DMS53 treated with DMSO at 0.1 percent for 48 hours (cell line): ENCODE results near the gene CPVL.
"Not testable (repeated sequence)": the region's sequence is repeated elsewhere in the genome, so short reads cannot be mapped to it uniquely, and the experiment has no call there.

Source experiments
- DNase-seq: peaks from one replicate; lab custom pipeline; 2025; ENCODE audit not compliant: unreplicated experiment; lab: John Stamatoyannopoulos, UW

CPVL gene

DNA sequence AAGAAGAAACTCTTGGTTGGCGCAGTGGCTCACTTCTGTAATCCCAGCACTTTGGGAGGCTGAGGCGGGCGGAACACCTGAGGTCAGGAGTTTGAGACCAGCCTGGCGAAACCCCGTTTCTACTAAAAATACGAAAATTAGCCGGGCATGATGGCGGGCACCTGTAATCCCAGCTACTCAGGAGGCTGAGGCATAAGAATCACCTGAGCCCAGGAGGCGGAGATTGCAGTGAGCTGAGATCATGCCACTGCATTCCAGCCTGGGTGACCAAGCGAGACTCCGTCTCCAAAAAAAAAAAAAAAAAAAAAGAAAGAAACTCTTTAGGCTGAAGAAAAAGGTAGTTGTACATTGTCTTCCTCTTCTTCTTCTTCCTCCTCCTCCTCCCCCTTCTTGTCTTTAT, 53.2 kb downstream of the CPVL start:
- not testable (repeated sequence) for DNase-seq

DNA sequence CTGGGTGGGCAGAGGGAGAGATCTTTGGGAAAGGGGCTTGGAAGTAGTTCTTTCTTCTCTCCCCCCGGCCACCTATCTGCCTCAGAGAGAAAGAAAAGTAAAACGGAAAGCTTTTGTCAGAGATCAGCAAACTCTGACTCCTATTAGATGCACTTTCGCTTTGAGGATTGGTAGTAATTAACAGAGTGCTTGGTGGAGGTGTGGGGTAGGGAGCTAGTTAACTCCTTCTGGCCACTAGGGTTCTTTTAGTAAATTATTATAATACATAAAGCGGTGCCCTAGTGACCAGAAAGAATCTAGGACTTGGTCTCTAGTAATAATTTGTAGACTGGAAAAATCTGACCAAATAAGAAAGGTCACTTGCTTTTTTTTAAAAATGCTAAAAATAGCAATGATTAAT, 54.6 kb downstream of the CPVL start:
- DNase-seq, result no peak

DNA sequence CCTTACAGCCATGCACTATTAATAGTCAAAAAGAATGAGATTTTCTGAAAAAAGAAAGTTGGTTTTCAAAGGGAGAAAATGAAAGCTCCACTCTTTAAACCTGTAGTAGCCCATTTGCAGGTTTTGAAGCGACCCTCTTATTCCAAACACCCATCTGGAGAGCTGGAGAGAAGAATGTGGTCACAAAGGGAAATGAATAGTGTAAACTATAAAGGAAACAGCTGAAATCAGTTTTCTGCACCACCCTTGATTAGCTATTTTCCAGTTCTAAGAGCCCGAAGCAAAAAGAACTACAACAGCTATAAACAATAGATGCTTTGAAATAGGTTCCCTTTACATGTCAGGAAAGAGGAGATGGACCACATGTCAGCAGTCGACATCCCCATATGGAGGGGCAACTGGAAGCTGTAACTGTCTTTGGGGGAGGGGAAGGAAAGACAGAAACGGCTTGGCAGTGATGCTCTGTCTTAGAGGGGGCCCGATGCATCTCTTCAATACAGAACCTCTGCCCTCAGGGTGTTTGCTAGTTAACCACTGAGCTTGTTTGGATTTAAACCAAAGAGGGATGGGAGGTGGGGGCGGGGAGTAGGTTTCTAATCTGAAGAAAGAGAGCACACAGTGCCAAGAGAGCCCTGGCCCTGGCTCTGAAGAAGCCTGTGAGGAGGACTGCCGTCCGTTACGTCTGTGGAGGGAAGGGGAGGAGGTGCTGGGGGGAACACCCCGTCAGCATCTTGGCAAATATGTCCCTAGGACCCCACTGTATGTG, 55.3 kb downstream of the CPVL start:
- no peak for DNase-seq

DNA sequence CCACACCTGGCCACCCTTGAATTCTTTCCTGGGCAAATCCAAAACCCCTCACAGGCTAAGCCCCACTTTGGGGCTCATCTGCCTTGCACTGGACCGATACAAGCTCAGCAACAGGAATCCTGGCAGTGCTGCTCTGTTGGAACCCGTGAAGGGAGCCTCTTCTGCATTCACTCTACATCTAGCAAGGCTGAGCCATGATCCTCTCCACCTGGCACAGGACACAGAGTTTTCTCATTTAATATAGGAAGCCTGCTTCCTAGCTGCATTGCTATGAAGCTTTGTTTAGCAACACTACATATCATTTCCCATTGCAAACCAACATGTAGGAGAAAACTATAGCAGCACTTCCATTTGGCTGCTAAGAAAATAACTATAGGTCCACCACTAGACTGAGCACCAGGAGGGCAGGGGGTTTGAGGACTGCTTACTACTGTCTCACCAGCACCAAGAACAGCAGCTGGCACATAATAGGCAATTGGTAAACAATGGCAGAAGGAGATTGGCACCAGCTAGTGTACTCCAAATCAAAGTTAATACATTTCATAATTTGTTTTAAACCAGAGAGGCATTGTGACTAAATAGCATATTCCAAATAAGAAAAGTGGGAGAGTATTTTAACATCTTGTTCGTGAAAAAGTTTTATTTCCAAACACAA, 56.1 kb downstream of the CPVL start:
- DNase-seq, result no peak

DNA sequence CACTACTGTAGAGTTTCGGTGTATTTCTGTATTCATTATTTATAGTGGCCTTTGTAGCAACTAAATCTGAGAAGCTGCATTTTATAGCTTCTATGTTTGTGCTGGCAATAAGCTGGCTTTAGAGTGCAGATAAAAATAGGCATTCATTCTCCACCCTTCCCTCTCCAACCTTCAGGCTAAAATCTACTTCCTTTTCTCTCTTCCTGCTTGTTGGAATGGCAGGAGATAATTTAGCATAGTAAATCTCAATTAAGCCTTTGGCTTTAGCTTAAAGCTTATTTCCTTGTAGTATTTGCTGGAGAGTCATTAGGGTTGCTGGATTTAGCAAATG, 58.5 kb downstream of the CPVL start:
- peak; percentile 10 for DNase-seq

DNA sequence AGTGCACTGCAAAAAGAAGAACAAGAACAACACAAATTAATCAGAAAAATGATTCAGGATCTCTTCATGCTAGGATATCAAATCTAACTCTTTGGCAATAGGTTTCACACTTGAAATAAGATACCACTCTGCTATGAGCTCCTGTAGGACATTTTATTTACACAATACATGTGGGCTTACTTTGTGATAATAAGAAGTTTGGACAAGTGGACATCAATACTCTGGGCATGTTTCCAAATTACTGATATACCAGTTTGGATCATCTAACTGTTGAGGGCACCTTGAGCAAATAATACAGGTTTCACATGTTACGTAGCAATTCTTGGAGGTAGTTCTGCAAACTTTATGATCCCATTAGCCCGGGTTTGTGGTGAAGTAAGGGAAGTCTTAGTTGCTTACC, 59.8 kb downstream of the CPVL start:
- DNase-seq, result peak; percentile 97

DNA sequence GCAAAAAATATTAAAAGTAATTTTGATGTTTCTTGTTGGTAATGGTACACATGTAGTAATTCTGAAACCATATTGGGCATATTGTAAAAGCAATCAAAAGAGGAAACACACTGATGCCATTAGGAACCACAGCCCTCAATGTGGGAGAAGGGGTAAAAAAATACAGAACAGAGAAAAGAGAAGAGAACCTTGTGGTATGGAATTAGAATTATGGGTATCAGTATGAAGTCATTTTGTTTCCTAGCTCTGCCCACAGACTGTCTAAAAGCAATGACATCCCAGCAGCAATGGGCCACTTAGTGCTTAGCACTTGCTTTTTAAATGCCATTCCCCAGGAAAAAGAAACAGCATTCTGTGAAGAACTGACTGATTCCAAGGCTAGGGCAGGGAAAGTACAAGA, 61.5 kb downstream of the CPVL start:
- DNase-seq, result no peak

DNA sequence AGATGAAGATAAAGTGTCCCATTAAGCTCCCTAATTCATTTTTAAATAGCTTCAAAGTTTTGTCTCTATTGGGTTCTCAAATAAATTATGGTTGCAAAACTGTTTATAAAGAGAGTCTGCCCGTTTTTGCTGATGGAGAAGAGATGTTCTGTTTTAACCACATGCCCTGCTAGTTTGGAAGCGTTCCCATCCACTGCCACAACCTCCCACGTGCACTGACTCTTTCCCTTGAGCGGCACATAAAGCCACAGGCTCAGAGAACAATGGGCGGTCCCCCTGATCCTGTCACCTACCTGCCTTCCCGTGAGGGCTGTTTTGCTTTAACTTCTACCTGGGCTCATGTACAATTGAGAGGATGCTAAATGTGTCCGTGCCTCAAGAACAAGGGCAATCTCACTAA, 65.5 kb downstream of the CPVL start:
- no peak for DNase-seq

DNA sequence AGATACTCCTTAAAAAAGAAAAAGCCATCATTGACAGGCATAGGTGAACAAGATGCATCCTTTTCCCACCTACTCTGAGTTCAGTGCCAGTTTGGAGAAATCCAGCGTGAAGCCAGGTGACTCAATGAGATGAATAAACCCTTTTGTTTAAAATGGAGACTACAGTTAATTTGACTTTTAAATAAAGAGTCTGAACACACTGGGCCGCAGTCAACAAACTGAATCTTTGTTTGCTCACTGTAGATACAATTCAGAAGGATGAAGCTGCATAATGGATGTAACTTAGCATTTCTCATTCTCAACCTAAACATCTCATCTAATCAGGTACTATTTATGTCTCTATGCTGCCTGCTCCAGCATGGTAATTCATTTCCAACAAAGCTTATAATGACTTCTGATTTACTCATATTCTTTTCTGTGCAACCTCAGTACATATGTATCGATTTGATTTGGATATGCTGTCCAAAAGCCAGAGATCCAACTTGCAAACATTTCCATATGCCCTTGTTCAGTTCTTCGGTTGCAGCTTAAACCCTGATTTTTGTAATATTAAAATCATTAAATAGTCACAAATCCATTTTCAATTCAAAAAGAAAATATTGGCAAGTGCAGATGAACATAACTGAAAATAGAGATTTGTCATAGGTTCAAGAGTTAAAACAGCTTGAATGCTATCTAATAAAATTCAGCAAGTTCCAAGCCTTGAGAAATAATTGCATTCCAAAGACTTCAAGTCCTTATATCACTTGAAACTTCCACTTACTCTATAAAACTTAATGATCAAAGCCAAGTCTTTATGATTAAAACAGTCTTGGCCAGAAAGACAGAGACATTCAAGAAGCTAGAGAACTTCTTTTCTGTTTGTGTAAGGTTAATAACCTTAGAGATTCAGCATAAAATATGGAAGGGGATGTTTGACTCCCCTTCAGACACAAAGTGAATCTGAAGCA, 67.8 kb downstream of the CPVL start:
- DNase-seq, result no peak

DNA sequence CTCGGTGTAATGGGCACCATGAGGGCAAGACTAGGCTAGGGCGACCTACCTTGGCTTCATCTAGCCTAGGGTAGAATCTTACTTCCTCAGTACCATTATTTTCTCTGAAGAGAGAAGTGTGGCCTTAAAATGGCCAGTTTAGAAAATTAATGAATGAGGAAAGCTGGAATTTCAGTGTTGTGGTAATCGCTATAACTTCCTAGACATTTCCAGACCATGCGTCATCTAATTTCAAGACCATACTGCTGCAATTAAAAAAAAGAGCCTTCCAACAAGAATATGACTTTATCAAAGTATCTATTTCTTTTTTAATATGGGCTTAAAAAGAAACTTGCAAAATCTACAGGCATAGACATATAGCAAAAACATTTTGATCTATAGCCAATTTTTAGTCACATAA, 68.5 kb downstream of the CPVL start:
- DNase-seq, result no peak

DNA sequence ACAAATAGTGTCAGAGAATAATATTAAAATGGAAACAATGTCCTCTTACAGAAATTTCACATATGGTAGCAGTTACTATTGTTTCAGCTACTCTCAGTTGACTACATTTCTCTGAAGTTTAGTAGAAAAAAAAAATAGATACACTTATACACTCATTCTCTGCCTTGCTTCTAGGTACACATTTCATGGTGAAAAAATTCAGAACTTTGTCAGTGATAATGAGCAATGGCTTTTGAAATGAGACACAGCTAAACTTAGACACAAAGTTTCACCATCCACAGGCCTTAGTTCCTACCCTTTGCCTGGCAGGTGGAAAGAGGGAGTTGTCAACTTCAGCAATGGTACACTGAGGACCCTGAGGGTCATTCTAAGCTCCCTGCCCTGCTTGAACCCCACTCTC, 69.2 kb downstream of the CPVL start:
- DNase-seq, result no peak

DNA sequence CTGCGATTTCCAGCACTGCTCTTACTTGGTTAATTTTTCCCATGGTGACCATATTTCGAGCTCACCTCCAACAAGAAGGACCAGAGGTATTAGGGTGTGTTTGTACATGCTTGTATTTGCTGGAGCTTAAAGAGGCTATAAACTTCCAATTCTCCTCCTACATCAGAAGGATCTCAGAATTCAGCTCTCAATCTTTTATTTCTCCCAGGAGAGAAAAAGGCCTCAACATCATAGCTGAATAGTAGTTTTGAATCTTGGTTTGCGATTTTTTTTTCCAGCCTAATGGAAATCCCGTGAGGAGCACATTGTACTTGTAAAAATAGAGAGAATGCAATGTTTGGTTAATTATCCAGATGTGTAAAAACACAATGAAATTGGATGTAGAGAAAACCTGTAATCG, 69.7 kb downstream of the CPVL start:
- no peak for DNase-seq

DNA sequence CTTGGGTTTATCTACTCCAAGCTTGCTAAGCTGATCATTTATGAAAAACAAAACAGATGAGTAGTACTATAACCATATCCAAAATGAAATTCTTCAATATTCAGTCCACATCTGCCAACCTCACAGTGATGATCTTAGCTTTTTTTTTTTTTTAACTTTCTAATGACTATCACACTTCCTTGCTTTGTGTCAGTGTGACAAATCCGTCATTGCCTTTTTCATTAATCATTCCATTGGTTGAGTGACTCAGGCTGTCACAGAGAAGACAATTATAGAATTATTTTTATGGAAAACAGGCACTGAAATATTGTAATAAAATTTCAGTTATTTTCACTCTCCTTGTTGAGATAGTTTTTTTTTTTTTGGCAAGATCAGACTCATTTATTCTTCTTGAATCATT, 70.7 kb downstream of the CPVL start:
- DNase-seq, result no peak

DNA sequence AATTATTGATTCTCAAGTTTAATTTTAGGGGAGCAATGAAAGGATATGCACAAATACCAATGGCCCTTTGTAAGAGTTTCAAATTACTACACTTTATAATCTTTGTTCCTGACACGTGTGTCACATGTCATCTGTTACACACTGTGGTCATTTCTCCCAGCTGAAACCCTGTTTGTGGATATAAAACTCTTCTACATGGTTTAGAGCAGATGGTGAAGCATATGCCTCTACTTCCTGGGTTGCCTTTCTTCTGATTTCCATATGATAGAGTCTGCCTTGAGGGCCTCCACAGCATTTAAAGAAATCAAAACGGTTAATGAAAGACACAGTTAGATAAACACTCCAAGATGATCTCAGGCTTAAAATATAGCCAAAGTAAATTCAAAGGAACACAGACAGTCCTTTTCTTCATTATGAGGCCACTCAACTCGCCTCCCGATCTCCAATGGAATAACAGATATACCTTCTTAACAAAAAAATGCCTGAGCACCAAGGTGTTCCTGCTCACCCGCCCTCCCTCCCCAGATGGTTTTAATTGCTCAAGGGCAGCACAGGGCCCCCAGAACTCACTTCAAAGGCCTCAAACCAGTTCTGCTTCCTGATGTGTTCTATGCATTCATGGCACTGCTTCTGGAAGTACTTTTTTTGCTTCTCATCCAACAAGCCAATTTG, 75.0 kb downstream of the CPVL start:
- DNase-seq, result no peak

DNA sequence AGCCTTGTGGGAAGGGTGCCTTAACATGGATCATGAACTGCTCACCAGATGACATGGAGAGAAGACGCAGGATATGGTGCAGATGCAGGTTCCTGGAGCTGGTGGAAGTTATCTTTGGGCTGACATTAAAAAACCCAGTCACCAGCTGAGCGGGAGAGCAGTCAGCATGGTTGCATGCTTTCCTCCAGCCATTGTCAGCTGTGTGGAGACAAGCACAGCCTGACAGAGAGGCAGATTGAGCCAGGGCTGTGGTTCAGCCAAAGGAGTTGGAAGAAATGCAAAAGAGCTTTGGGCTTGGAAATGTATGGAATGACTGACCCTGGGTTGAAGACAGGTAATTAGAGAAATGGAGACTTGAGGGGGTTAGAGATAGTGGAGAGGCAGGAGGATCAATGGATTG, 79.7 kb downstream of the CPVL start:
- DNase-seq, result no peak

DNA sequence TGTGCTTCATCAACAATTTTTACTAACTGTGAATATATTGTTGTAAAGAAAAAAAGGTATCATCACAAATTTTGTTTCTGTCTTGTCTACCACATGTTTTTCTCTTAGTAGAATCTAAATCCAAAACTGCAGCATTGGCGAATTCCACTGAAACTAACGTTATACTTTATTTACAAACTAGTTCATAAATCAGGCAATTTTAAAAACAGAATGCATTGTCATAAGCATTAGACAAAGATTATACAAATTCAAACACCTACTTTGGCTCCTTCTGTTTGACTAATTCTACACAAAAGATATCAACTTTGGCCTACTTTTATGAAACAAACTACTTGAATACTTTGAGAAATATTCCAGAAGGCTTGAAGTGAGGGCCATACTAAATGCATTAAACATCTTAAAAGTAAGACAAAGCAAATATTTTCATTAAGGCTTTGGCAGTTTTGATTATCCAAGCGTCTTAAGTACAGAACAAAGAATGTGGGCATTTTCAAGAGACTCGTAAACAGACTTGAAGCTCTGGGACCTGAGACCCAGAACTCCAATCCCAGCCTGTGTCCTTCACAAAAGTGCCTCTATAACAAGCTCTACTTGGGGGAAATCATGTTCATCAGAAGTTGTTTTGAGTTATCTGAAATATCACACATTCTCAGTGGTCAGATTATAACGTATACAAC, 81.0 kb downstream of the CPVL start:
- no peak for DNase-seq

DNA sequence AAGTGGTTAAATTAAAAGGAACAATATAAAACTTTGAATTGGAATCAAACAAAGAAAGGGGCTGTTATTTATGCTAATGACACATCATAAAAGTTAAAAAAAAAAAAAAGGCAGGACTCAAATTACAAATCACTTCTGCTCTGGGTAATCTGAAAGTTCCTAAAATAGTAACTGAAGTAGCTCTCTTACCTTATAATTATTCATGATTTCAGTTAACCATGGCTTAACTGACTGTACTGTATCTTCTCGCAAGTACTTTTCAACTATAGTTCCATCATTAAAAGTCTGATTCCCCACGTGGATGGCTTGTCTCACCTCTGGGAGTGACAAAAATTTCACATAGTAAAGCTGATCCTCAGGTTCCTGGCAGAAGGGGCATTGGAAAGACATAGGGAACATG, 82.5 kb downstream of the CPVL start:
- DNase-seq, result no peak

DNA sequence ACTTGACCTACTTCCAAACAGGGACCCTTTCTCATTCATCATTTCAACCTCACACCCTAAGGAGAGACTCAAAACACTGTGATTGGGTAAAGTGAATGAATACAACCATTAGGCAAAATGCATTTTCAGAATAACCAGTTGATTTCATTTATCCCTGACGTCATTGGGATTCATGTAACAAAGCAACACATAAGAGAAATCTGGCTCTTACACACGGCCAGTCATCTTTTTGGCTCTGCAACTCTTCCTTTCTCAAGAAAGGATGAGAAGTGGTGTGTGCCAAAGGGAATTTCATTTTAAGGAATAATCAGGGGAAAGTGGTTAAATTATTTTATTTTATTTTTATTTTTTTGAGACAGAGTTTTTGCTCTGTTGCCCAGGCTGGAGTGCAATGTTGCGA, 83.1 kb downstream of the CPVL start:
- DNase-seq, result no peak

DNA sequence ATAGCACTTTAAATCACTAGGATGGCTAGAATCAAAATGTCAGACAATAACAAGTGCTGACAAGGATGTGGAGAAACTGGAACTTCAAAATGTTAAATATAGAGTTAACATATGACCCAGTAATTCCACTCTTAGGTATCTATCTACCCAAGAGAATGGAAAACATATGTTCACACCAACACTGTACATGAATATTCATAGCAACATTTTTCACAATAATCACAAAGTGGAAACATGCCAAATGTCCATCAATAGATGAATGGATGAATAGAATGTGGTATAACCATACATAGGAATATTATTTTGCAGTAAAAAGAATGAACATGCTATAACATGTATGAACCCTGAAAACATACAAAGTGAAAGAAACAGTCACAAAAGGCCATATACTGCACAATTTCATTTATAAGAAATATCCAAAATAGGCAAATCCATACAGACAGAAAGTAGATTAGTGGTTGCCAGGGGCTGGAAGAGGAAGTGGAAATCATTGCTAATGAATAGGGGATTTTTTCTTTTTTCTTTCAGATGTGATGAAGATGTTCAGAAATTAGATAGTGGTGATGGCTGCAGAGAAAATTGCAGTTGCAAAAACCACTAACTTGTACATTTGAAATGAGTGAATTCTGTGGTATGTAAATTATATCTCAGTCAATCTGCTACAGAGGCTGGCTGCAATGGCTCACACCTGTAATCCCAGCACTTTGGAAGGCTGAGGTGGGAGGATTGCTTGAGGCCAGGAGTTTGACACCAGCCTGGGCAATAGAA, 93.0 kb downstream of the CPVL start:
- DNase-seq, result no peak

DNA sequence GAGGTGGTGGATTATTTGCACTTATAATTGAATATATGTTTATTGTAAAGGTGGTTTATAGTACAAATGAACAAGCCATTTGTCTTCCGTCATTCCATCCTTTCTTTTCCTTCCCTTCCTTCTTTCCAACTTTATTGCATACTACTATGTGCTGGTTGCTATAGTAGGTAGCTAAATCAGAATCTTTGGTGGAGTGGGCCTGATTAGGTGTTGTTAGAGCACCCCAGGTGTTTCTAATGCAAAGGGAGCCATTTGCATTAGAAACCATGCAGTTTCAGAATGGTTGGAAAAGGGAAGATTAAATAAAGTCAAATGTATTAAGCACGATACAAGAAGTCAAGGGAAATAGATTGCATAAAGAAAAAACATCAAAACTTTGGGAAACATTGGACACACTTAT, 99.4 kb downstream of the CPVL start:
- no peak for DNase-seq
